ENCODE data around the gene GLRA3.
"Not testable (repeated sequence)": the region's sequence is repeated elsewhere in the genome, so short reads cannot be mapped to it uniquely, and the experiment has no call there.

GLRA3 gene

GRCh38 chr4:174808836-174809235, 20.2 kb downstream of the GLRA3 start:
- DNase-seq, result no peak

GRCh38 chr4:174808119-174808518, 20.9 kb downstream of the GLRA3 start:
- DNase-seq, result no peak

- no peak for DNase-seq
Observed at GRCh38 chr4:174805746-174806145, 23.3 kb downstream of the GLRA3 start.

- DNase-seq, result no peak
Observed at GRCh38 chr4:174794543-174795094, 34.4 kb downstream of the GLRA3 start.

- peak; percentile 16 for DNase-seq
Observed at GRCh38 chr4:174789657-174790056, 39.4 kb downstream of the GLRA3 start.

GRCh38 chr4:174778274-174778986, 50.6 kb downstream of the GLRA3 start:
- DNase-seq, result not testable (repeated sequence)

- DNase-seq, result no peak
Observed at GRCh38 chr4:174775366-174775765, 53.7 kb downstream of the GLRA3 start.

- peak; percentile 36 for DNase-seq
Observed at GRCh38 chr4:174764105-174764729, 64.8 kb downstream of the GLRA3 start.

GRCh38 chr4:174763454-174764104, 65.5 kb downstream of the GLRA3 start:
- DNase-seq, result no peak

GRCh38 chr4:174761451-174761850, 67.6 kb downstream of the GLRA3 start:
- DNase-seq, result no peak

- DNase-seq, result no peak
Observed at GRCh38 chr4:174757736-174758135, 71.3 kb downstream of the GLRA3 start.

GRCh38 chr4:174753021-174753420, 76.0 kb downstream of the GLRA3 start:
- no peak for DNase-seq

- DNase-seq, result no peak
Observed at GRCh38 chr4:174752026-174752425, 77.0 kb downstream of the GLRA3 start.

GRCh38 chr4:174749091-174749490, 80.0 kb downstream of the GLRA3 start:
- DNase-seq, result no peak

- no peak for DNase-seq
Observed at GRCh38 chr4:174746710-174747109, 82.3 kb downstream of the GLRA3 start.

- no peak for DNase-seq
Observed at GRCh38 chr4:174742561-174742960, 86.5 kb downstream of the GLRA3 start.

- no peak for DNase-seq
Observed at GRCh38 chr4:174739576-174739975, 89.5 kb downstream of the GLRA3 start.

GRCh38 chr4:174734181-174734580, 94.9 kb downstream of the GLRA3 start:
- no peak for DNase-seq

- DNase-seq, result no peak
Observed at GRCh38 chr4:174717828-174718227, 111.2 kb downstream of the GLRA3 start.

- no peak for DNase-seq
Observed at GRCh38 chr4:174716986-174717770, 111.9 kb downstream of the GLRA3 start.

GRCh38 chr4:174714393-174715211, 114.4 kb downstream of the GLRA3 start:
- DNase-seq, result peak; percentile 52

- no peak for DNase-seq
Observed at GRCh38 chr4:174713821-174714220, 115.2 kb downstream of the GLRA3 start.
